ENCODE measurements around the gene GRB2. TPM values are rescaled to one million over a fixed set of nuclear protein-coding genes. Genes with fewer than 3 reads are reported as not detected.
A peak's percentile ranks its signal among the peaks of the same experiment; 100 is the strongest.
"Not testable (repeated sequence)": the region's sequence is repeated elsewhere in the genome, so short reads cannot be mapped to it uniquely, and the experiment has no call there.

The GRB2 gene
- total RNA-seq, 1 donor from 2014 or later = 84.8 TPM

- no peak overlapping the region for H3K4me3 Mint-ChIP-seq (ENCODE audit: low read depth)
- H3K4me1 Mint-ChIP-seq (ENCODE audit: low read depth) = peaks cover 6% of the 10 kb centered on the region
- DNase-seq (ENCODE audit: low spot score, unreplicated experiment) = no peak
- no peaks in the 10 kb centered on the region for H3K9me3 Mint-ChIP-seq (ENCODE audit: low read depth)
- H3K27me3 Mint-ChIP-seq = no peaks in the 10 kb centered on the region
- H3K27ac Mint-ChIP-seq = no peak overlapping the region
- no peaks in the 10 kb centered on the region for H3K36me3 Mint-ChIP-seq (ENCODE audit: insufficient read depth)
- no peak for TF ChIP-seq CTCF (IDR thresholded peaks at IDR 0.05; ENCODE audit: unreplicated experiment)
Measured at GRCh38 chr17:75295201-75296158, 110.0 kb downstream of the GRB2 start.

- H3K4me1 Mint-ChIP-seq (ENCODE audit: low read depth) = peaks cover 12% of the 10 kb centered on the region
- not testable (repeated sequence) for DNase-seq (ENCODE audit: low spot score, unreplicated experiment); H3K4me3 Mint-ChIP-seq (ENCODE audit: low read depth); H3K9me3 Mint-ChIP-seq (ENCODE audit: low read depth); H3K27me3 Mint-ChIP-seq; H3K27ac Mint-ChIP-seq; H3K36me3 Mint-ChIP-seq (ENCODE audit: insufficient read depth)
Measured at GRCh38 chr17:75292810-75293448, 112.5 kb downstream of the GRB2 start.

GRCh38 chr17:75289832-75290337 is 115.6 kb downstream of the GRB2 start:
- H3K27me3 Mint-ChIP-seq = no peaks in the 10 kb centered on the region
- H3K36me3 Mint-ChIP-seq (ENCODE audit: insufficient read depth) = no peaks in the 10 kb centered on the region
- DNase-seq (ENCODE audit: low spot score, unreplicated experiment) = no peak
- H3K27ac Mint-ChIP-seq = peak overlapping the region; percentile 95
- H3K4me3 Mint-ChIP-seq (ENCODE audit: low read depth) = peak overlapping the region; percentile 88
- peaks cover 9% of the 10 kb centered on the region for H3K4me1 Mint-ChIP-seq (ENCODE audit: low read depth)
- peak; percentile 20 for TF ChIP-seq CTCF (IDR thresholded peaks at IDR 0.05; ENCODE audit: unreplicated experiment)
- no peaks in the 10 kb centered on the region for H3K9me3 Mint-ChIP-seq (ENCODE audit: low read depth)

GRCh38 chr17:75289115-75289831 is 116.2 kb downstream of the GRB2 start, which contains the start of gene SLC25A19:
Gene SLC25A19, minus strand, starts transcription at chr17:75289433. Its CDS starts 2,669 bp downstream, at chr17:75286764.
- Mint-ChIP-seq H3K27ac (peak within 1 kb of the TSS; percentile 95), H3K27me3 (no peaks in the 10 kb centered on the region), H3K36me3 (ENCODE audit: insufficient read depth) (no peaks in the 10 kb centered on the region), H3K4me3 (ENCODE audit: low read depth) (peak within 1 kb of the TSS; percentile 88), H3K4me1 (ENCODE audit: low read depth) (peaks cover 8% of the 10 kb centered on the region), H3K9me3 (ENCODE audit: low read depth) (no peaks in the 10 kb centered on the region)
- peak; percentile 50 for TF ChIP-seq CTCF (IDR thresholded peaks at IDR 0.05; ENCODE audit: unreplicated experiment)
- peak; percentile 90 for DNase-seq (ENCODE audit: low spot score, unreplicated experiment)

- Mint-ChIP-seq H3K27ac (peak overlapping the region; percentile 91), H3K9me3 (ENCODE audit: low read depth) (no peaks in the 10 kb centered on the region), H3K4me1 (ENCODE audit: low read depth) (peaks cover 6% of the 10 kb centered on the region), H3K4me3 (ENCODE audit: low read depth) (peak overlapping the region; percentile 88), H3K27me3 (no peaks in the 10 kb centered on the region), H3K36me3 (ENCODE audit: insufficient read depth) (no peaks in the 10 kb centered on the region)
- TF ChIP-seq CTCF (IDR thresholded peaks at IDR 0.05; ENCODE audit: unreplicated experiment) = no peak
- DNase-seq (ENCODE audit: low spot score, unreplicated experiment) = peak; percentile 25
Measured at GRCh38 chr17:75288770-75289114, 116.7 kb downstream of the GRB2 start.

Data from progenitor cell of endocrine pancreas (in vitro differentiated cells).